GM23248 (cell line): ENCODE data around the gene TBC1D22A. TPM values are rescaled to one million over a fixed set of nuclear protein-coding genes. Genes with fewer than 3 reads are reported as not detected.

Experiments used
- DNase-seq: peaks from one replicate; pipeline ENCODE4 v3.0.0-alpha.2; 2015
- H2AFZ ChIP-seq: fragments of 200-600 bp; sonication (generic); 2 replicates; pipeline ENCODE4 v1.6.1; 2016; ENCODE audit warnings: antibody characterized with exemption
- H3F3A ChIP-seq: fragments of 200-600 bp; sonication (generic); 2 replicates; pipeline ENCODE4 v1.6.1; 2016; ENCODE audit warnings: mild to moderate bottlenecking, antibody characterized with exemption, mixed run types; ENCODE audit not compliant: insufficient read depth
- H3K27ac ChIP-seq: fragments of 200-600 bp; sonication (generic); 2 replicates; pipeline ENCODE4 v1.5.1; 2016; ENCODE audit warnings: mild to moderate bottlenecking
- H3K27me3 ChIP-seq: fragments of 200-600 bp; sonication (generic); replicated peaks from 2 replicates; pipeline ENCODE4 v1.6.1; 2016; ENCODE audit warnings: mild to moderate bottlenecking; ENCODE audit not compliant: insufficient read depth
- H3K36me3 ChIP-seq: fragments of 200-600 bp; sonication (generic); 2 replicates; pipeline ENCODE4 v1.6.1; 2016; ENCODE audit warnings: low read depth, mild to moderate bottlenecking
- H3K4me1 ChIP-seq: fragments of 200-600 bp; sonication (generic); 2 replicates; pipeline ENCODE4 v1.6.1; 2016; ENCODE audit warnings: mild to moderate bottlenecking; ENCODE audit not compliant: insufficient read depth
- H3K4me2 ChIP-seq: fragments of 200-600 bp; sonication (generic); one replicate; pipeline ENCODE4 v1.6.1; 2016; ENCODE audit warnings: mild to moderate bottlenecking; ENCODE audit not compliant: unreplicated experiment
- H3K4me3 ChIP-seq: fragments of 200-600 bp; sonication (generic); 2 replicates; pipeline ENCODE4 v1.5.1; 2016; ENCODE audit warnings: mild to moderate bottlenecking
- H3K79me2 ChIP-seq: fragments of 200-600 bp; sonication (generic); 2 replicates; pipeline ENCODE4 v1.6.1; 2016; ENCODE audit warnings: mild to moderate bottlenecking; ENCODE audit not compliant: insufficient read depth
- H3K9ac ChIP-seq: fragments of 200-600 bp; sonication (generic); 2 replicates; pipeline ENCODE4 v1.6.1; 2016; ENCODE audit warnings: mild to moderate bottlenecking
- H3K9me2 ChIP-seq: fragments of 200-600 bp; sonication (generic); 2 replicates; pipeline ENCODE4 v1.6.1; 2016; ENCODE audit warnings: mixed run types, mild to moderate bottlenecking, moderate library complexity; ENCODE audit not compliant: insufficient read depth
- H3K9me3 ChIP-seq: fragments of 200-600 bp; sonication (generic); one replicate; pipeline ENCODE4 v1.6.1; 2017; ENCODE audit warnings: low read depth
- H4K20me1 ChIP-seq: fragments of 200-600 bp; sonication (generic); 2 replicates; pipeline ENCODE4 v1.6.0; 2016; ENCODE audit not compliant: insufficient read depth
- EZH2 ChIP-seq: fragments of 200-600 bp; sonication (generic); IDR thresholded peaks from 2 replicates; pipeline ENCODE4 v1.6.1; 2018; ENCODE audit warnings: antibody characterized with exemption, mild to moderate bottlenecking; ENCODE audit not compliant: insufficient read depth, poor library complexity, severe bottlenecking
- EZH2phosphoT487 ChIP-seq: fragments of 200-600 bp; sonication (generic); IDR thresholded peaks from 2 replicates; pipeline ENCODE4 v1.6.1; 2018; ENCODE audit warnings: antibody characterized with exemption, moderate library complexity, mild to moderate bottlenecking, low read depth; ENCODE audit not compliant: insufficient read depth
- WGBS, 2 experiments: methylation state at CpG; one replicate each; pipeline ENCODE4 v1.1.6; 2015 to 2017; ENCODE audit warnings: low lambda C conversion rate in 2 of 2, low coverage in 1 of 2; ENCODE audit errors: missing lambda C conversion rate in 2 of 2; 5-methylcytosine and 5-hydroxymethylcytosine counted together
- in situ Hi-C: fragments of 300-500 bp; cut with MboI; formaldehyde crosslinking; loops from 2 replicates; pipeline ENCODE4 v1.15.0; 2020
- polyA plus RNA-seq: library from polyadenylated mRNA; unstranded; fragments of >200 nt; fragmentation: Nextera tagmentation; extraction: Ambion mirVana; gene quantifications from 2 replicates; pipeline ENCODE4 v1.2.1, GENCODE V29; 2016
- total RNA-seq: library from RNA; depleted of rRNA; stranded (reverse); fragments of >200 nt; shearing (Covaris generic); gene quantifications from 2 replicates; pipeline ENCODE4 v1.2.3, GENCODE V29; 2014

TBC1D22A gene
- total and polyA plus RNA-seq, 2 experiments from 2014 or later: 12.3 to 16.9 TPM

GRCh38 chr22:46946383-46946962 lies 184.0 kb downstream of the TBC1D22A start:
- Histone ChIP-seq H3K9ac (no peak overlapping the region), H2AFZ (no peak overlapping the region), H4K20me1 (no peaks in the 10 kb centered on the region), H3K4me2 (no peak overlapping the region), H3K27ac (no peak overlapping the region), H3K9me3 (no peaks in the 10 kb centered on the region), H3F3A (no peaks in the 10 kb centered on the region), H3K4me1 (no peaks in the 10 kb centered on the region), H3K9me2 (no peaks in the 10 kb centered on the region), H3K79me2 (no peaks in the 10 kb centered on the region), H3K4me3 (no peak overlapping the region), H3K36me3 (no peaks in the 10 kb centered on the region), H3K27me3 (no peaks in the 10 kb centered on the region)
- in situ Hi-C loops: no loop called here
- no peak for DNase-seq
- TF ChIP-seq EZH2phosphoT487 (no peak), EZH2 (no peak)
- 92 to 98% methylated on average over 6 to 7 of the region's 7 CpGs for WGBS, 2 experiments

- H3K4me1 ChIP-seq: no peaks in the 10 kb centered on the region
- no peaks in the 10 kb centered on the region for H3K9me3 ChIP-seq
- H3K79me2 ChIP-seq: no peaks in the 10 kb centered on the region
- no peaks in the 10 kb centered on the region for H3K9me2 ChIP-seq
- H3F3A ChIP-seq: no peaks in the 10 kb centered on the region
- H3K9ac ChIP-seq: no peak overlapping the region
- no peak for TF ChIP-seq EZH2phosphoT487
- no peak for TF ChIP-seq EZH2
- H3K27me3 ChIP-seq: no peaks in the 10 kb centered on the region
- 90 to 95% methylated on average over 14 of the region's 14 CpGs for WGBS, 2 experiments
- no peak overlapping the region for H3K4me2 ChIP-seq
- H3K4me3 ChIP-seq: no peak overlapping the region
- no peak for DNase-seq
- in situ Hi-C loops: no loop called here
- no peak overlapping the region for H3K27ac ChIP-seq
- H3K36me3 ChIP-seq: no peaks in the 10 kb centered on the region
- no peak overlapping the region for H2AFZ ChIP-seq
- H4K20me1 ChIP-seq: no peaks in the 10 kb centered on the region
Observed at GRCh38 chr22:46947516-46948257, 185.2 kb downstream of the TBC1D22A start.

- Histone ChIP-seq H4K20me1 (0 out of 2 replicates have a peak, but pooled peaks cover 2% of the 10 kb centered on the region), H3K9me2 (no peaks in the 10 kb centered on the region), H3K27ac (no peak overlapping the region), H3K4me1 (no peaks in the 10 kb centered on the region), H3K79me2 (no peaks in the 10 kb centered on the region), H3K36me3 (no peaks in the 10 kb centered on the region), H3K4me3 (no peak overlapping the region), H3K9ac (no peak overlapping the region), H3K9me3 (no peaks in the 10 kb centered on the region), H2AFZ (no peak overlapping the region), H3F3A (no peaks in the 10 kb centered on the region), H3K4me2 (no peak overlapping the region), H3K27me3 (no peaks in the 10 kb centered on the region)
- DNase-seq: no peak
- 88 to 93% methylated on average over 16 of the region's 16 CpGs for WGBS, 2 experiments
- in situ Hi-C loops: no loop called here
- no peak for TF ChIP-seq EZH2
- TF ChIP-seq EZH2phosphoT487: no peak
Observed at GRCh38 chr22:46948411-46949144, 186.1 kb downstream of the TBC1D22A start.

- TF ChIP-seq EZH2 (no peak), EZH2phosphoT487 (no peak)
- Histone ChIP-seq H3K4me3 (no peak overlapping the region), H3K79me2 (no peaks in the 10 kb centered on the region), H3K9me2 (no peaks in the 10 kb centered on the region), H3K27me3 (no peaks in the 10 kb centered on the region), H3K27ac (no peak overlapping the region), H2AFZ (no peak overlapping the region), H3K9me3 (no peaks in the 10 kb centered on the region), H4K20me1 (0 out of 2 replicates have a peak, but pooled peaks cover 3% of the 10 kb centered on the region), H3K36me3 (no peaks in the 10 kb centered on the region), H3K4me1 (no peaks in the 10 kb centered on the region), H3F3A (no peaks in the 10 kb centered on the region), H3K4me2 (no peak overlapping the region), H3K9ac (no peak overlapping the region)
- DNase-seq: no peak
- in situ Hi-C loops: no loop called here
- 85% methylated on average over 12 of the region's 12 CpGs for WGBS, 2 experiments
Observed at GRCh38 chr22:46951350-46951749, 188.9 kb downstream of the TBC1D22A start.
